ENCODE data around the gene MLH3. TPM values are rescaled to one million over a fixed set of nuclear protein-coding genes. Genes with fewer than 3 reads are reported as not detected.
"Not testable (repeated sequence)": the region's sequence is repeated elsewhere in the genome, so short reads cannot be mapped to it uniquely, and the experiment has no call there.

The MLH3 gene
- total RNA-seq, 2 experiments from 2014 or later = 17.0 to 17.3 TPM

DNA sequence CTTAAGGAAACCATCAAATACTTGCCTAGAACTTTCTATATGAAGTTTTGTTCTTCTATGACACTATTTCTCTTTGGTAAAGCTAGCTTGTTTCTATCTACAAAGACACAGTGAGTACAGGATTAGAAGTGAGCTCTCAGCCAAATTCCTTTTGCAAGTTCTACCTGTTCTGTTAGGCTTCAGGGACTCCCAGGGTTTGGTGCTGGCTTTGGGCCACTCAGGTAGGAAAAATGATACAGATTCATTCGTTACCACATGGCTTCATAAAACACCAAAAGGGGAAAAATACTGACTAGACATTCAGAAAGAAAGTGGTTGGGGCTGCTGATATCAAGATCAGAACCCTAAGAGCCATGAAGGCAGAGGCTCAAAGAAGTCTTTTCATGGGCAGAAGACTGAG, 32.0 kb upstream of the MLH3 start:
- ChIA-PET POLR2A (no interaction called here), CTCF (interaction anchor here (0.8 to 1.3 kb wide), 4 partner anchors 12 to 226 kb away, joined by 3 read pairs; partner anchors contain the start of gene ZC2HC1C)
- no peak overlapping the region for H3K4me3 Mint-ChIP-seq
- DNase-seq = no peak
- H3K27me3 Mint-ChIP-seq = no peaks in the 10 kb centered on the region
- H3K4me1 Mint-ChIP-seq = peaks cover 5% of the 10 kb centered on the region
- no peaks in the 10 kb centered on the region for H3K9me3 Mint-ChIP-seq
- no peak overlapping the region for H3K27ac Mint-ChIP-seq
- peaks cover 48% of the 10 kb centered on the region for H3K36me3 Mint-ChIP-seq (ENCODE audit: low read depth)

DNA sequence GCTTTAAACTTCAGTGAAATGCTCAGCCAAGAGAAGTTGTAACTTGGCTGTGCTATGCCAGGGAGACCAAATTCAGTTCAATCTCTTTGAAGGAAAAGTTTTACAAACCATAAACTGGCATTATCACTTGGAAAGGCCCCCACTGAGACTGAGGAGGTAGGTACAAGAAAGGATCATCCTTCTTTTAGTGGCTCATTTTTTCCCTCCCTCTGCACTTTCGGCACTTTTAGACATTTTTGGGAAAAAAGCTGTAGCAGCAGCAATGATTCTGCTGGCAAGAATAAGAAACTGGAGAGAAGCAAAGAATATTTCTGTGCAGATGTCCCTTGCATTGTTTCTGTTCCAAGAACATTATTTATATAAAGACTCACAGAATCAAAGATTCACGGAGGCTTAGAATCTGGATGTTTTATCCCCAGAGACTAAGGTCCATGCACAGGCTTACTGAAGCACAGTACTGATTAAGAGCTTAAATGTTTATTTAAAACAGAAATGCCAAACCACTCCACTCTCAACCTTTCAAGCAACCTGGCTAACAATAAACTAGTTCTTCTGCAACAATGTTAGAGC, 30.5 kb upstream of the MLH3 start:
- H3K27ac Mint-ChIP-seq = no peak overlapping the region
- no peak overlapping the region for H3K4me3 Mint-ChIP-seq
- H3K9me3 Mint-ChIP-seq = no peaks in the 10 kb centered on the region
- no peak for DNase-seq
- ChIA-PET CTCF (no interaction called here), POLR2A (interaction anchor here (0.6 kb wide), 1 partner anchor 22 kb away, joined by 4 read pairs; no protein-coding TSS in a partner anchor)
- H3K27me3 Mint-ChIP-seq = no peaks in the 10 kb centered on the region
- H3K36me3 Mint-ChIP-seq (ENCODE audit: low read depth) = peaks cover 39% of the 10 kb centered on the region
- H3K4me1 Mint-ChIP-seq = peaks cover 20% of the 10 kb centered on the region

DNA sequence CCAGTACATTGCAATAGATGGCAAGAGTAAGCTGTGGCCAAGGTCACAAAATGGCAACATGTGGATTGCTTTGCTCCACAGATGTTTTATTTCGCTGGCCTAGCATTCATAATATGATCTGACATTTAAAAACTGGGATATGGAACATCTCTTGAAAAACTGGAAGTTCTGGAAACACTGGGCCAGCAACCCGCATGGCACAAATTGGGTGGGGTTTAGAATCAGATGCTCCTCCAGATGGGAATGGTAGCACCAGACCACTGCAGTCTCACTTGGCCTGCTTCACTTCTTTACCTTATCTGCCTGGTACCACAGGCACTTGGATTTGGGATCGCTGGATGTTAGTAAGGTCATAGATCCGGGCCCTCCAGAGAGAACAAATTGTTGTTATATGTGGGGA, 28.3 kb upstream of the MLH3 start:
- POLR2A ChIA-PET = no interaction called here
- Mint-ChIP-seq H3K27me3 (no peaks in the 10 kb centered on the region), H3K36me3 (ENCODE audit: low read depth) (peaks cover 29% of the 10 kb centered on the region)

DNA sequence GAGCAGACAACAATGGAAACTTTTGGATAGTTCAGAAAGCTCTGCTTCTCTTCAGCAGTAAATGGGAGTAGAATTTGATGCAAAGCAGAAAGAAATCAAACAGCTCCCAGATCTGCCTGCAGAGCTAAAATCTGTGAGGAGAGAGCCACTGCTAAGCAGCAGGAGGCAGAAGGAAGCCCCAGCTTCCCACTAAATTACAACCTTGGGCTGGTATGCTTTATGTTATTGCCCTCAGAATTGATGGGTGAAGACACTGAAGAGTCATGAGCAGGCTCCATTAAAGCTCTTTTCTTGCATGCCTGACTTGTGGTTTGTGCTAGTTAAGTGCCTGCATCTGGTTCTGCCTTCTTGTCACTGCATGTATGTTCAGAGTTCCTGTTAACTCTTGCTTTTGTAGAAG, 26.5 kb upstream of the MLH3 start:
- Mint-ChIP-seq H3K36me3 (ENCODE audit: low read depth) (peaks cover 15% of the 10 kb centered on the region), H3K9me3 (no peaks in the 10 kb centered on the region), H3K4me1 (peaks cover 23% of the 10 kb centered on the region), H3K27me3 (no peaks in the 10 kb centered on the region), H3K4me3 (no peak overlapping the region), H3K27ac (peak overlapping the region; percentile 84)
- DNase-seq = peak; percentile 40
- ChIA-PET CTCF (interaction anchor here (0.6 kb wide), 1 partner anchor 48 kb away, joined by 3 read pairs; no protein-coding TSS in a partner anchor), POLR2A (interaction anchor here (0.5 to 1.0 kb wide), 4 partner anchors 8 to 1878 kb away, joined by 3 to 4 read pairs (median 3); partner anchors contain the start of gene ZC2HC1C)

More for the DNA sequence above, 28.3 kb upstream of the MLH3 start:
- H3K4me1 Mint-ChIP-seq = peaks cover 23% of the 10 kb centered on the region
- no peaks in the 10 kb centered on the region for H3K9me3 Mint-ChIP-seq
- CTCF ChIA-PET = no interaction called here
- no peak overlapping the region for H3K27ac Mint-ChIP-seq
- DNase-seq = no peak
- no peak overlapping the region for H3K4me3 Mint-ChIP-seq

DNA sequence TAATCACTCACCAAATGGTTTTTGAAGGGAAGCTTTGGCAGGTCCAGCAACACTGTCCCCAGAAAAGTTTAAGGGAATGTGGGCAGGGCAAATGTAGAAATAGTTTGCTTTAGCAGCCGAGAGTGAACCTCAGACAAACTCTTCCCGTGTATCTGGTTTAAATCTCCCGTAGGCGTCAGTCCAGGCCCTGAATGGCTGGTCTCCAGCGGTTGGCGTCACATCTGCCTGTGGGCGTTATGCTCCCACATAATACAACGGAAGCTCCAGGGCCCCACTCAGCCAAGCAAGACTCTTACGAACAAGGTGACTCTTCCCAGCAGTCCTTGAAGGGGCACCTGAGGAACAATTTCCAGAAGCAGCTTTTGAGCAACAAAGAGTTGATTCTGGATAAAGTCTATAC, 19.1 kb upstream of the MLH3 start:
- Mint-ChIP-seq H3K36me3 (ENCODE audit: low read depth) (no peaks in the 10 kb centered on the region), H3K27me3 (no peaks in the 10 kb centered on the region), H3K4me1 (peaks cover 14% of the 10 kb centered on the region), H3K9me3 (no peaks in the 10 kb centered on the region), H3K27ac (no peak overlapping the region), H3K4me3 (no peak overlapping the region)
- ChIA-PET CTCF (interaction anchor here (1.7 kb wide), 1 partner anchor 124 kb away, joined by 4 read pairs; no protein-coding TSS in a partner anchor), POLR2A (no interaction called here)
- DNase-seq = no peak

DNA sequence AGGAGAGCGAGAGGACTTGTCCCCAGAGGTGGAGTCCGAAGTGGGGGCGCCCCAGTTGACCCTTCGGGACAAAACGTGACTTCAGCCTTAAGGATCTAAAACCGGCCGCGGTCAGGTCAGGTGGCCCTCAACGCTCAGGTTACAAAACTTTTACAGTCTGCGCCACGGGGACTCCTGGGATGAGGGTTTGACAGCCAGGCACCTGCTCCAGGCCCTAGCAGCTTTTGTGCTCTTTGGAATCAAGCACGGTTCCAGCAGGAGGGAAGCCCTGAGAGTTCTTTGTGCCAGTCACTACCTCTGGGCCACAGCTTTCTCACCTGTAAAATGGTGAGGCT, 18.5 kb upstream of the MLH3 start:
- no peak overlapping the region for H3K4me3 Mint-ChIP-seq
- H3K27me3 Mint-ChIP-seq = no peaks in the 10 kb centered on the region
- H3K36me3 Mint-ChIP-seq (ENCODE audit: low read depth) = no peaks in the 10 kb centered on the region
- H3K4me1 Mint-ChIP-seq = peaks cover 18% of the 10 kb centered on the region
- H3K9me3 Mint-ChIP-seq = no peaks in the 10 kb centered on the region
- no peak overlapping the region for H3K27ac Mint-ChIP-seq
- ChIA-PET POLR2A (interaction anchor here (0.6 to 0.9 kb wide), 2 partner anchors 9 kb away, joined by 3 read pairs; no protein-coding TSS in a partner anchor), CTCF (interaction anchor here (0.6 to 1.7 kb wide), 4 partner anchors 14 to 191 kb away, joined by 3 to 4 read pairs (median 4); no protein-coding TSS in a partner anchor)
- DNase-seq = no peak

DNA sequence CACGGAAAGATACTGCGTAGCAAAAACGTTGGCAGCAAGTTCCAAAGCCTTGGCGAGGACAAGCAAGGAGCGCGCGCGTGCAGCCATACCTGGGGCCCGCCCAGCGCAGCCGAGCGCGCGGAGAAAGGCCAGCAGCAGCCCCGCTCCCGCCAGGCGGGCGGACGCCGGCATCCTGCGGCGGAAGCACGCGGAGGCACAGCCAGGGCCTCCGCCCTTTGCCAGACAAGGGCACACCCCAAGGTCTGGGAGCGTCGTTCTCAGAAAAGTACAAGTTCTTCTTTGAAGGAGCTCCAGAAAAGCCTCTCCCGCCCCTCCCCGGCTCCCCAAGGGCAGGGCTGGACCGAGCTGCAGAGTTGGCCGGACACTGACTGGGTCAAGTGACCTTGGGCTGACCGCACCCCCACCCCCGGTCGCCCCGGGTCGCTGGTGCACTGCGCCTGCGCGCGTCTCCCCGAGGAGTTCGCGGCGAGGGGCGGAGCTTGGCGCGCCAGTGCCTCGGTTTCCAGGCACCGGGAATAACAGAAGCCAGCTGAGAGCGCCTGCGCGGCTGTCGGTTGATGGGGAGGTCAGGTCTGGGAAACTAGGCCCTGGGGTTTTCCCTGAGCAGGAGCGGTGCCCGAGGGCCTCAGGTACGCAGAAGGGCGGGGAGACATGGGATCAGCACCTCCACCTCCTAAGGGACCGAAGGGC, 18.0 kb upstream of the MLH3 start, which contains the start of gene ZC2HC1C:
ZC2HC1C (plus strand) TSS at position 521 of the 690 bp plus-strand sequence. CDS start 933 bp downstream, outside the sequence.
- Mint-ChIP-seq H3K27me3 (no peaks in the 10 kb centered on the region), H3K27ac (no peak within 1 kb of the TSS), H3K9me3 (no peaks in the 10 kb centered on the region), H3K36me3 (ENCODE audit: low read depth) (no peaks in the 10 kb centered on the region), H3K4me3 (no peak within 1 kb of the TSS), H3K4me1 (peaks cover 21% of the 10 kb centered on the region)
- DNase-seq = peak; percentile 65
- POLR2A ChIA-PET = interaction anchor here (0.6 to 0.9 kb wide), 2 partner anchors 9 kb away, joined by 3 read pairs; no protein-coding TSS in a partner anchor
- CTCF ChIA-PET = interaction anchor here (0.6 to 1.7 kb wide), 7 partner anchors 7 to 191 kb away, joined by 3 to 5 read pairs (median 4); no protein-coding TSS in a partner anchor

DNA sequence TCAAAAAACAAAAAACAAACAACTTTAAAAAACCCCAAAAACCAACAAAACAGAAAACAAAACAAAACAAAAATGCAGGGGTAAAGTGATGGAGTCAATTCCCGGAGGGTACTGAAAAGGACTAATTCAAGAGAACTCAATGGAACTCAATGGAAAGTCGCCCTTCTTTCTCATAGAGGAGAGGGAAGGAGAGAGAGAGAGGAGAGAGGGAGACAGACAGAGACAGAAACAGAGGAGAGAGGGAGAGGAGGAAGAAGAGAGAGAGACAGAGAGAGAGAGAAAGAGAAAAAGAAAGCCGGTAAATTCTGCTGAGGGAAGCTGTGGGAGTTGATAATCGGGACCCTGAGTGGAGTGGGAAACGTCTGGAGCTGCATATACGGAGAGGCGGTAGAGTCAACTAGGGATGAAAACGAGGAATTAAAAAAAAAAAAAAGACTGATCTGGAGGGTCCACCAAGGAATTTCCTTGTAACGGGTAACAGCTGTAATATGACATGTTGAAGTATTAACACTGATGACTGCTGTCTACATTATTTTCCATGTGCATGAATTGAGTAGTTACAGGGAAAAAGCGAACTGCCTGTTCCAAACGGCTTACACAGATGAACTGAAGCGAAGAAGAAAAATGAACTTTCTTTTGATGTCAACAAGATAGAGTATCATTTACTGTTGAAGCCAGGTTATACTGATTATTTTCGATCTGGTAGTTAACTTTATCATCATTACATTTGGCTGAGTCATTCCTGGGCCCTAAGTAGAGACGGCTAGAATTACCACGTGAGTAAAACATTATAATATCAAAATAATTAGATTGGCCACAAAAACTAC, 17.2 kb upstream of the MLH3 start:
- POLR2A ChIA-PET = no interaction called here

DNA sequence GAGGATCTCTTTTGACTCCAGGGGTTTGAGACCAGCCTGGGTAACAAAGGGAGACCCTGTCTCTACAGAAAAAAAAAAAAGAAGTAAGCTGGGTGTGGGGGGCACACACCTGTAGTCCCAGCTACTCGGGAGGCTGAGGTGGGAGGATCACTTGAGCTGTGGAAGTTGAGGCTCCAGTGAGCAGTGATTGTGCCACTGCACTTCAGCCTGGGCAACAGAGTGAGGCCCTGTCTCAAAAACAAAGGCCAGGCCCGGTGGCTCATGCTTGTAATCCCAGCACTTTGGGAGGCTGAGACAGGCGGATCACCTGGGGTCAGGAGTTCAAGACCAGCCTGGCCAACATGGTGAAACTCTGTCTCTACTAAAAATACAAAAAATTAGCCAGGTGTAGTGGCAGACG, 16.5 kb upstream of the MLH3 start:
- H3K4me1 Mint-ChIP-seq = peaks cover 33% of the 10 kb centered on the region
- H3K27ac Mint-ChIP-seq; H3K4me3 Mint-ChIP-seq; H3K27me3 Mint-ChIP-seq; POLR2A ChIA-PET; H3K9me3 Mint-ChIP-seq; H3K36me3 Mint-ChIP-seq (ENCODE audit: low read depth); DNase-seq: not testable (repeated sequence)
- CTCF ChIA-PET = interaction anchor here (0.6 to 1.3 kb wide), 4 partner anchors 28 to 449 kb away, joined by 3 to 5 read pairs (median 3); no protein-coding TSS in a partner anchor

More for the DNA sequence above, 17.2 kb upstream of the MLH3 start:
- peaks cover 26% of the 10 kb centered on the region for H3K4me1 Mint-ChIP-seq
- H3K9me3 Mint-ChIP-seq = no peaks in the 10 kb centered on the region
- no peak for DNase-seq
- no peaks in the 10 kb centered on the region for H3K36me3 Mint-ChIP-seq (ENCODE audit: low read depth)
- no peak overlapping the region for H3K27ac Mint-ChIP-seq
- no peak overlapping the region for H3K4me3 Mint-ChIP-seq
- CTCF ChIA-PET = interaction anchor here (0.6 to 1.4 kb wide), 6 partner anchors 8 to 450 kb away, joined by 3 to 5 read pairs (median 3); no protein-coding TSS in a partner anchor
- H3K27me3 Mint-ChIP-seq = no peaks in the 10 kb centered on the region

DNA sequence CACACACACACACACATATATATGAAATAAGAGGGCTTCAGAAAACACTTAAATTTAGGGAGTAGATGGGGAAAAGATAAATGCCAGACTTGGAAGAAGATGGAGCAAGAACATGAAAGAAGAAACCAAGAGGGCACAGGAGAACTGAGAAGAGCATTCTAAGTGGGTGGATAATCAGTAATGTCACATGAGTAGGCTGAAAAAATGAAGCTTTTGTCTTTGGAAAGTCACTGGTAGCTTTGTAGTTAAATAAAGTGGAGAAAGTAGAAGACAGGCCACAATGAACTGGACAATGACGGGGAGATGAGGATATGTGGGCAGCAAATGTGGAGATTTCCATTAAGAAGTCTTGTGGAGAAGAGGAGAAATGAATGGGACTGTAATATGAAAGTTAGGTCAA, 15.9 kb upstream of the MLH3 start:
- H3K4me1 Mint-ChIP-seq = peaks cover 37% of the 10 kb centered on the region
- no peaks in the 10 kb centered on the region for H3K27me3 Mint-ChIP-seq
- H3K27ac Mint-ChIP-seq = no peak overlapping the region
- H3K4me3 Mint-ChIP-seq = no peak overlapping the region
- H3K9me3 Mint-ChIP-seq = no peaks in the 10 kb centered on the region
- CTCF ChIA-PET = interaction anchor here (0.6 kb wide), 1 partner anchor 52 kb away, joined by 3 read pairs; no protein-coding TSS in a partner anchor
- no peak for DNase-seq
- H3K36me3 Mint-ChIP-seq (ENCODE audit: low read depth) = no peaks in the 10 kb centered on the region
- POLR2A ChIA-PET = no interaction called here

DNA sequence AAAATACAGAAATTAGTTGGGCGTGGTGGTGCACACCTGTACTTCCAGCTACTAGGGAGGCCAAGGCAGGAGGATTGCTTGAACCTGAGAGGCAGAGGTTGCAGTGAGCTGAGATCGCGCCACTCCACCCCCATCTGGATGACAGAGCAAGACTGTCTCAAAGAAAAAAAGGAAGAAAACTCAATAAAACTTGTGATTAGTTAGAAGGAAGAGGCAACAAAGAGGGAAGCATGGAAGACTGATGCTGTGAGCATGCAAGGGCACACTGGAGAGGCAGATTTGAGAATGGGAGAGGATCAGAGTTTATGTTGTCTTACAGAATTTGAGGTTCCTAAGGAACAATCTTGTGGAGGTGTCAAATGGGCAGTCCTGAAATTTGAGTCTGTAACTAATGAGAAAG, 15.4 kb upstream of the MLH3 start:
- no peak overlapping the region for H3K4me3 Mint-ChIP-seq
- H3K27ac Mint-ChIP-seq = no peak overlapping the region
- H3K27me3 Mint-ChIP-seq = no peaks in the 10 kb centered on the region
- CTCF ChIA-PET = interaction anchor here (1.3 kb wide), 1 partner anchor 17 kb away, joined by 7 read pairs; no protein-coding TSS in a partner anchor
- POLR2A ChIA-PET = no interaction called here
- H3K36me3 Mint-ChIP-seq (ENCODE audit: low read depth) = peaks cover 2% of the 10 kb centered on the region
- no peak for DNase-seq
- H3K9me3 Mint-ChIP-seq = no peaks in the 10 kb centered on the region
- H3K4me1 Mint-ChIP-seq = peaks cover 38% of the 10 kb centered on the region

DNA sequence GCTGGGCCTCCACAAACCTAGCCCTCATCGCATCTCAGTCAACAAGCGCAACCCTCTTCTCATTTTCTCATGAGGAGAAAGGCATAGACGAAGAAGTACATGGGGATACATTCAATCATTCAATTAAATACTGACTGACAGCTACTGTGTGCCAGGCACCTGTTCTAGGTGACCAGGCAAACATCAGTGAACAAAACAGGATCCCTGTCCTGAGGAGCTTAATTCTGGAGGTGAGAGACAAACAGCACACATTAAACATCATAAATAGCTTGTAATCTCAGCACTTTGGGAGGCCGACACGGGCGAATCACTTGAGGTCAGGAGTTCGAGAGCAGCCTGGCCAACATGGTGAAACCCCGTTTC, 12.9 kb upstream of the MLH3 start:
- peaks cover 49% of the 10 kb centered on the region for H3K4me1 Mint-ChIP-seq
- H3K27me3 Mint-ChIP-seq = no peaks in the 10 kb centered on the region
- ChIA-PET POLR2A (no interaction called here), CTCF (interaction anchor here (0.5 to 2.4 kb wide), 9 partner anchors 12 to 302 kb away, joined by 3 to 9 read pairs (median 3); no protein-coding TSS in a partner anchor)
- H3K9me3 Mint-ChIP-seq = no peaks in the 10 kb centered on the region
- peak overlapping the region; percentile 99 for H3K4me3 Mint-ChIP-seq
- H3K36me3 Mint-ChIP-seq (ENCODE audit: low read depth) = peaks cover 24% of the 10 kb centered on the region
- peak overlapping the region; percentile 97 for H3K27ac Mint-ChIP-seq
- no peak for DNase-seq
